Muscle layer of duodenum (tissue), 2 donors: ENCODE data around the gene HOXB9.

Source experiments
- H3K27ac ChIP-seq: one replicate; pipeline ENCODE4 v1.7.0; 2013; ENCODE audit warnings: mild to moderate bottlenecking, low read length
- H3K27me3 ChIP-seq: one replicate; pipeline ENCODE4 v1.7.0; 2013; ENCODE audit warnings: low read depth, mild to moderate bottlenecking, control low read depth, low read length
- H3K36me3 ChIP-seq, 2 donors: one replicate each; pipeline ENCODE4 v1.7.0; 2013; ENCODE audit warnings: low read length in 2 of 2, control low read depth in 1 of 2, mild to moderate bottlenecking in 1 of 2; ENCODE audit not compliant: insufficient read depth in 2 of 2, control insufficient read depth in 1 of 2
- H3K4me1 ChIP-seq, 2 donors: one replicate each; pipeline ENCODE4 v1.7.0; 2013; ENCODE audit warnings: low read length in 2 of 2, mild to moderate bottlenecking in 2 of 2, control low read depth in 1 of 2, moderate library complexity in 1 of 2; ENCODE audit not compliant: insufficient read depth in 2 of 2, control insufficient read depth in 1 of 2
- H3K4me3 ChIP-seq, 2 donors: one replicate each; pipeline ENCODE4 v1.7.0; 2013; ENCODE audit warnings: low read length in 2 of 2, low read depth in 1 of 2, mild to moderate bottlenecking in 1 of 2
- H3K9me3 ChIP-seq, 2 donors: one replicate each; pipeline ENCODE4 v1.7.0; 2013; ENCODE audit warnings: low read length in 2 of 2, control low read depth in 1 of 2, mild to moderate bottlenecking in 1 of 2; ENCODE audit not compliant: control insufficient read depth in 1 of 2
- donor health status: healthy.

Gene HOXB9

GRCh38 chr17:48611681-48612455 lies 14.3 kb downstream of the HOXB9 start:
- Histone ChIP-seq H3K27ac (no peak overlapping the region), H3K4me3 (peak overlapping the region in 1 of 2 donors; percentile 89), H3K36me3 (no peaks in the 10 kb centered on the region), H3K4me1 (peaks cover 0 to 40% of the 10 kb centered on the region in 2 donors), H3K9me3 (no peaks in the 10 kb centered on the region), H3K27me3 (peaks cover 65% of the 10 kb centered on the region)

GRCh38 chr17:48611213-48611612 lies 14.9 kb downstream of the HOXB9 start:
- Histone ChIP-seq H3K4me1 (peaks cover 0 to 40% of the 10 kb centered on the region in 2 donors), H3K27ac (no peak overlapping the region), H3K4me3 (peak overlapping the region; percentile 65 to 89), H3K36me3 (peaks cover 0 to 5% of the 10 kb centered on the region in 2 donors), H3K9me3 (no peaks in the 10 kb centered on the region), H3K27me3 (peaks cover 59% of the 10 kb centered on the region)

- Histone ChIP-seq H3K4me3 (peak within 1 kb of the TSS; percentile 65 to 89), H3K9me3 (no peaks in the 10 kb centered on the region), H3K4me1 (peaks cover 0 to 40% of the 10 kb centered on the region in 2 donors), H3K36me3 (peaks cover 0 to 5% of the 10 kb centered on the region in 2 donors), H3K27me3 (peaks cover 52% of the 10 kb centered on the region), H3K27ac (no peak within 1 kb of the TSS)
Measured at GRCh38 chr17:48610282-48611211, 15.6 kb downstream of the HOXB9 start, which contains the start of gene HOXB7. Gene HOXB7 (minus strand): TSS chr17:48611017. CDS start chr17:48610918, 99 bp downstream.

GRCh38 chr17:48609759-48610281 lies 16.3 kb downstream of the HOXB9 start:
- Histone ChIP-seq H3K4me3 (peak overlapping the region in 1 of 2 donors; percentile 89), H3K4me1 (peaks cover 0 to 40% of the 10 kb centered on the region in 2 donors), H3K27me3 (peaks cover 45% of the 10 kb centered on the region), H3K9me3 (no peaks in the 10 kb centered on the region), H3K27ac (no peak overlapping the region), H3K36me3 (peaks cover 0 to 5% of the 10 kb centered on the region in 2 donors)

GRCh38 chr17:48609033-48609432 lies 17.1 kb downstream of the HOXB9 start:
- Histone ChIP-seq H3K9me3 (no peaks in the 10 kb centered on the region), H3K27me3 (peaks cover 47% of the 10 kb centered on the region), H3K4me3 (no peak overlapping the region), H3K4me1 (peaks cover 0 to 35% of the 10 kb centered on the region in 2 donors), H3K36me3 (peaks cover 0 to 5% of the 10 kb centered on the region in 2 donors), H3K27ac (no peak overlapping the region)

- Histone ChIP-seq H3K27me3 (peaks cover 42% of the 10 kb centered on the region), H3K4me3 (no peak overlapping the region), H3K4me1 (peaks cover 0 to 34% of the 10 kb centered on the region in 2 donors), H3K36me3 (peaks cover 0 to 5% of the 10 kb centered on the region in 2 donors), H3K9me3 (no peaks in the 10 kb centered on the region), H3K27ac (no peak overlapping the region)
Measured at GRCh38 chr17:48608494-48608834, 17.7 kb downstream of the HOXB9 start.

DNA sequence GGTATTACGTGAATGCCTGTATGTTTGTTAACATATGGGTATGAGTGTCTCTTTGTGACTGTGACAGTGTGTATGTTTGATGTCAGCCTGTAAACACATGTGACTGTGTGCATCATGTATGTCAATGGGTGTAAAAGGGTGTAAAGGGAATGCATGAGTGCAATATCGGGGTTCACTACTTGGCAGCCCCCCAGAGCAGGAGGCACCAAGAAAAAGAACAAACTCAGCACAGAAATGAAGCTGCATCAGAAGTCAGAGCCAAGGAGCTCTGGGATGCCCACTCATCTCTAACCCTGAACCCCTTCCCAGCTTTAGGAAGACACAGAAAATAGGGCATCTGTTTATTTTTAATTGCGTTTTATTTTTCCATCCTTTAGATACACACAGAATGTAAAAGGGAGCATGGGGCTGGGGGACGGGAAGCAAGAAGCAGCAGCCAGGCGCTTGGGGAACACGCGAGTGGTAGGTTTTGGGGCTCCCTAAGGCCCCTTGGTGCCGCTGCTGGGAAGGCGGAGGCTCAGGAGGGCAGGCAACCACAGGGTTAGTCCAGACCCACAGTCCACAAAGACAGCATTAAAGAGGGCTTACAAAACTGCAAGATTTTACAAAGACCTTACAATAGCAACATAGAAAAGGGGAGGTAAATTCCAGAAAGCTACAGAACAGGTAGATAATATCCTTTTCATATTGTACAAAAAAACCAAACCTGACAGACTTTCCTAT lies 19.1 kb downstream of the HOXB9 start:
- Histone ChIP-seq H3K4me3 (no peak overlapping the region), H3K4me1 (peaks cover 0 to 35% of the 10 kb centered on the region in 2 donors), H3K27me3 (peaks cover 35% of the 10 kb centered on the region), H3K36me3 (peaks cover 0 to 5% of the 10 kb centered on the region in 2 donors), H3K27ac (no peak overlapping the region), H3K9me3 (no peaks in the 10 kb centered on the region)

DNA sequence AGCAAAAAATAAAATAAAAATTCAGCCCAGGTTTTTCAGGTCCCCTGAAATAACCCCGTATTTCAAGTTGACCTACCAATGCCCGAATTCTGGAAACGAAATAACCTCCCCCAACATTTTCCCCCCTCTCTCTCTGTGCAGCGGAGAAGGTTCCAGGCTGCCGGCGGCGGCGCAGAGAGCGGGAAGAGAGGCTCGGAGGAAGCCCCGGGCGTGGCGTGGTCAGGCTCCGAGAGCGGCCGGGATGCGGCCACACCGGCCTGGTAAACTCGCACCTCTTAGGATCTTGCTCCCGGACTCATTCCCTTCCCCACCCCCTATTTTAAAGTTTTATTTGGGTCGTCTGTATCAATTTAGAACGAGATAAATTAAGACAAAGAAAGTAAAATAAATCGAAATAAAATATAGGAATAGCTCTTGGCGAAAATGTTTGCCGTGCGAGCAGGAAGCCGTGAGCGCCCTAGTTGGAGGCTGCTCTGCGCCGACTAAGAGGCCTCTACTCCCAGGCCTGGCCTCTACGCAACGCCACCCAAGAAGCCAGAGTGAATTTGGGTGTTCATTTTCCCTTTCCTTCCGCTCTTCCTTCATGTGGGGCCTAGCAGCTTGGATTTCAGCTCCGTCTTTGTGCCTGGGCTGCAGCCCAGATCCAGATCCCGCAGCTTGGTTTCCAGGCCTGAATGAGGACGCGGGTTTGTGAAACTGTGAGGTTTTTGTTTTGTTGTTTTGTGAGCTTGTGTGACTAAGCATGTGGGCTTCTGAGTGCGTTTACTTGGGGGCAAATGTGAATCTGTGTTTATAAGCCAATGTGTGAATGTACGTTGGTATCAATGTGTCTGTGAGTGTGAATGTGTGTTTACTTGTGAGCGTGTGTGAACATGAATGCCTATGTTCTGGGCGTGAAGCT lies 19.9 kb downstream of the HOXB9 start:
- no peaks in the 10 kb centered on the region for H3K9me3 ChIP-seq
- peaks cover 0 to 31% of the 10 kb centered on the region in 2 donors for H3K4me1 ChIP-seq
- H3K27me3 ChIP-seq = peaks cover 34% of the 10 kb centered on the region

DNA sequence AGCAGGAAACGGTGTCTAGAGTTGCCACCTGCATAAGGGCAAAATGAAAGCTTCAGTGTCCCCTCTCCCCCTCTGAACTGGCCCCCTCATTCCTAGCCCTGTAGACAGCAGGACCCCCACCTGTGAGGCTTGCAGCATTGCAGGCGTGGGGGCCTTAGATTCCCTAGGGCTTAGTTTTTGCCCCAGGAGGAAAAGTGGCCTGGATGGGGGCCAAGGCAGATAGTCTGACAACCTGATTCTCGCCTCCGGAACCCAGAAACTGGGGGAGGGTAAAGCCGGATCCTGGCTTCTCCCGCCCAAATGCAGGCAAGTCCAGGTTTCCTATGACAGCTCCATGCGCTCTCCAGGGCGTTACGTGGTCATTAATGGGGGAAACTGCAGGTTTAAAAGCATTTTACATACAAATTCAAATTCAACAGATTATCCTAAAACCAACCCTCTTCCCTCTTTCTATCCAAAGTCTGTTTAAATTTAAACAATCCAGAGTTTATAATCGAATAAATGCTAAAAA lies 20.7 kb downstream of the HOXB9 start:
- H3K4me3 ChIP-seq = no peak overlapping the region
- H3K27ac ChIP-seq = no peak overlapping the region
- no peaks in the 10 kb centered on the region for H3K9me3 ChIP-seq
- H3K36me3 ChIP-seq = peaks cover 0 to 5% of the 10 kb centered on the region in 2 donors
- H3K4me1 ChIP-seq = peaks cover 0 to 24% of the 10 kb centered on the region in 2 donors
- H3K27me3 ChIP-seq = peaks cover 34% of the 10 kb centered on the region

More for the DNA sequence above, 19.9 kb downstream of the HOXB9 start:
- H3K27ac ChIP-seq = no peak overlapping the region
- peaks cover 0 to 5% of the 10 kb centered on the region in 2 donors for H3K36me3 ChIP-seq
- H3K4me3 ChIP-seq = no peak overlapping the region
